Esophagus muscularis mucosa (tissue), 4 donors: Measurements from ENCODE around the gene CBLN4. TPM values are rescaled to one million over a fixed set of nuclear protein-coding genes. Genes with fewer than 3 reads are reported as not detected.
A peak's percentile ranks its signal among the peaks of the same experiment; 100 is the strongest.

Source experiments
- DNase-seq: peaks from one replicate; pipeline ENCODE4 v3.0.0-alpha.2; 2017; ENCODE audit errors: extremely low spot score
- H3K27ac ChIP-seq, 4 donors: fragments of 200-600 bp; sonication (generic); replicated peaks in 1 of 4; 1 replicate in 3 of 4; 2 replicates in 1 of 4; pipeline ENCODE4 v1.5.1; 2016 to 2019; ENCODE audit warnings: mild to moderate bottlenecking in 1 of 4
- H3K27me3 ChIP-seq, 4 donors: fragments of 200-600 bp; sonication (generic); one replicate each; pipeline versions ENCODE4 v1.5.1 to v1.6.0; 2016 to 2019
- H3K36me3 ChIP-seq, 4 donors: fragments of 200-600 bp; sonication (generic); one replicate each; pipeline ENCODE4 v1.5.1; 2016 to 2019
- H3K4me1 ChIP-seq, 4 donors: fragments of 200-600 bp; sonication (generic); one replicate each; pipeline ENCODE4 v1.5.1; 2016 to 2019
- H3K4me3 ChIP-seq, 4 donors: fragments of 200-600 bp; sonication (generic); 1 replicate in 2 of 4; 2 replicates in 2 of 4; pipeline ENCODE4 v1.5.1; 2016 to 2019; ENCODE audit warnings: mild to moderate bottlenecking in 4 of 4, moderate library complexity in 1 of 4
- H3K9me3 ChIP-seq, 4 donors: fragments of 200-600 bp; sonication (generic); 1 replicate in 3 of 4; 2 replicates in 1 of 4; pipeline ENCODE4 v1.5.1; 2016 to 2019
- EP300 ChIP-seq: sonication (generic); formaldehyde crosslinking; IDR thresholded peaks from one replicate; pipeline ENCODE4 v1.6.1; 2017; ENCODE audit warnings: antibody characterized with exemption
- POLR2A ChIP-seq: fragments of 450-650 bp; IDR thresholded peaks from one replicate; pipeline ENCODE4 v1.6.1; 2017; ENCODE audit warnings: antibody characterized with exemption, moderate library complexity, mild to moderate bottlenecking, low read depth
- POLR2AphosphoS5 ChIP-seq, 2 donors: sonication (generic); formaldehyde crosslinking; IDR thresholded peaks; one replicate each; pipeline ENCODE4 v1.6.1; 2017; ENCODE audit warnings: antibody characterized with exemption in 2 of 2
- WGBS: methylation state at CpG from one replicate; pipeline ENCODE4 v1.1.5; 2018; 5-methylcytosine and 5-hydroxymethylcytosine counted together
- intact Hi-C: fragments of 100-400 bp; cut with DNase I; formaldehyde crosslinking; loops from one replicate; pipeline ENCODE4 v1.15.1; 2023
- total RNA-seq, 4 donors: library from RNA; depleted of rRNA; stranded (reverse); fragments of >200 nt; gene quantifications; one replicate each; pipeline versions ENCODE4 v1.1.0 to v1.2.1, GENCODE V29; 2016
- TF ChIP-seq, protein P1 (sequence below), 3 experiments: fragments of 200-600 bp in 2 of 3; fragments of 450-650 bp in 1 of 3; sonication (generic) in 2 of 3; IDR thresholded peaks; one replicate each; pipeline ENCODE4 v1.5.1; 2017 to 2019; ENCODE audit warnings: antibody characterized with exemption in 3 of 3, mild to moderate bottlenecking in 2 of 3, moderate library complexity in 1 of 3

The CBLN4 gene
- total RNA-seq, 4 donors from 2014 or later, result 0.11 TPM; not detected in 3

DNA sequence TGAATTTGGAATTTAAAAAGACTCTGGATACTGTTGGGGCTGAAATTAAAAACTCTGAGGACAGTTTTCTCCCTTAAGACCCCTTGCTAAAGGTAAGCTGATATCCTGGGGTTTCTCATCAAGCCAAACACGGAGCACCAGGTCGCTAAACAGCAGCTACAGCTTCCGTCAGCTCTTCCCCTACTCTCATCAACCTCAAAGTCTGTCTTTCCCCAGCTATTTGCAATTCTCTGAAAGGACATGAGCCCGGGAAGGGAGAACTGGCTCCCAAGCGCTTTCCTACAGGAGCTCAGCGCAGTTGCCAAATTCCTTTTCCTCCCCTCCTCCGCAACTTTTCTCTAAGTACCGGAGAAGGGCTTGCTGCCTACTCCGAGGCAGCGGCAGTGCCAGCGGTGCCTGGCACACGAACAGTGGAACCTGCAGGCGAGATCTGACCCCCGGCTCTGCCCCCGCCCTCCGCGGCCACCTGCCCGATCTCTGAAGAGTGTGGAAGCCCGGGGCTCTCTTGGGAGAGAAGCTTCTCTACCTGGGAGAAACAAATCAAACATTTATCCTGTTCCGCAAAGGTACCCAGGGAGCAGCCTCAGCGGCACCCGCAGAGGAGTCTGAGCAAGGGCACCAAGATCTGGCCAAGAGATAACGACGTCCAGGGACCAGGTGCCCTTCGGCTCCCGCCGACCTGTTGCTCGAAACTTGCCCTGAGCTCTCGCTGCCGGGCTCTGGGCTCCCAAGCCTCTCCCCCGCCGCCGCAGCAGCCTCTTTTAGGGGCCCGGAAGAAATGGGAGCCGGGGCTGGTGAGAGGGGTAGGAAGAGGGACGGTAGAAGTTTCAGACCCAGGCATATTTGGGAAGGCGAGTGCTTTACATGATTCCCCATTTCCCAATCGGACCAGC, 2.2 kb downstream of the CBLN4 start:
- H3K27ac ChIP-seq, result no peak overlapping the region
- intact Hi-C loops, result no loop called here
- peaks cover 0 to 79% (median 36%) of the 10 kb centered on the region in 4 donors for H3K27me3 ChIP-seq
- no peaks in the 10 kb centered on the region for H3K9me3 ChIP-seq
- WGBS, result 8% methylated on average over 19 of the region's 38 CpGs
- DNase-seq, result no peak
- no peaks in the 10 kb centered on the region for H3K36me3 ChIP-seq
- TF ChIP-seq, protein P1, sequence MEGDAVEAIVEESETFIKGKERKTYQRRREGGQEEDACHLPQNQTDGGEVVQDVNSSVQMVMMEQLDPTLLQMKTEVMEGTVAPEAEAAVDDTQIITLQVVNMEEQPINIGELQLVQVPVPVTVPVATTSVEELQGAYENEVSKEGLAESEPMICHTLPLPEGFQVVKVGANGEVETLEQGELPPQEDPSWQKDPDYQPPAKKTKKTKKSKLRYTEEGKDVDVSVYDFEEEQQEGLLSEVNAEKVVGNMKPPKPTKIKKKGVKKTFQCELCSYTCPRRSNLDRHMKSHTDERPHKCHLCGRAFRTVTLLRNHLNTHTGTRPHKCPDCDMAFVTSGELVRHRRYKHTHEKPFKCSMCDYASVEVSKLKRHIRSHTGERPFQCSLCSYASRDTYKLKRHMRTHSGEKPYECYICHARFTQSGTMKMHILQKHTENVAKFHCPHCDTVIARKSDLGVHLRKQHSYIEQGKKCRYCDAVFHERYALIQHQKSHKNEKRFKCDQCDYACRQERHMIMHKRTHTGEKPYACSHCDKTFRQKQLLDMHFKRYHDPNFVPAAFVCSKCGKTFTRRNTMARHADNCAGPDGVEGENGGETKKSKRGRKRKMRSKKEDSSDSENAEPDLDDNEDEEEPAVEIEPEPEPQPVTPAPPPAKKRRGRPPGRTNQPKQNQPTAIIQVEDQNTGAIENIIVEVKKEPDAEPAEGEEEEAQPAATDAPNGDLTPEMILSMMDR (IDR thresholded peaks at IDR 0.05), result no peak
- no peak for TF ChIP-seq POLR2A
- TF ChIP-seq POLR2AphosphoS5 (IDR thresholded peaks at IDR 0.05), result no peak
- no peak for TF ChIP-seq EP300
- H3K4me1 ChIP-seq, result peaks cover 9 to 36% (median 31%) of the 10 kb centered on the region in 4 donors
- peak overlapping the region in 1 of 4 donors; percentile 12 for H3K4me3 ChIP-seq

DNA sequence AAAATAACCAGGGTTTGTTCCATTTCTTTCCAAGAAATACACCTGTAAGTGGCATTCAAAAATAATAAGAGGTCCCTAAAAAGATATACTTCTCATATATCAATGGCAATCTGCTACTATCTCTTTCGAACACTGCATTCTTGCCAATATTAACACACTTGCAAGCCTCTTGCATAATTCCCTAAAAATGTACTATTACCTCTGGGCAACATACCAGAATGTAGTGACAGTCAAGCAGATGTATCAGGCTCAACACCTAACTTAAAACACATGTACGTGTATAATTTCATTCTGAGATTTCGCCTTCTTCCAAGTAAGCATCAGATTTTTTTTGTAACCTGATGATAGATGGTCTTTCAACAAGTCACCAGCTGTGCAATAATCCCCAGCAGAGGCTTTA, 3.4 kb downstream of the CBLN4 start:
- H3K27me3 ChIP-seq, result peaks cover 0 to 66% (median 36%) of the 10 kb centered on the region in 4 donors
- intact Hi-C loops, result no loop called here
- H3K36me3 ChIP-seq, result no peaks in the 10 kb centered on the region
- peaks cover 9 to 36% (median 31%) of the 10 kb centered on the region in 4 donors for H3K4me1 ChIP-seq
- no peak overlapping the region for H3K27ac ChIP-seq
- H3K9me3 ChIP-seq, result no peaks in the 10 kb centered on the region
- no peak overlapping the region for H3K4me3 ChIP-seq
- 57% methylated on average over 3 of the region's 3 CpGs for WGBS
- TF ChIP-seq EP300 (no peak), POLR2A (no peak), POLR2AphosphoS5 (IDR thresholded peaks at IDR 0.05) (no peak)
- TF ChIP-seq, protein P1 (IDR thresholded peaks at IDR 0.05), result no peak
- no peak for DNase-seq

DNA sequence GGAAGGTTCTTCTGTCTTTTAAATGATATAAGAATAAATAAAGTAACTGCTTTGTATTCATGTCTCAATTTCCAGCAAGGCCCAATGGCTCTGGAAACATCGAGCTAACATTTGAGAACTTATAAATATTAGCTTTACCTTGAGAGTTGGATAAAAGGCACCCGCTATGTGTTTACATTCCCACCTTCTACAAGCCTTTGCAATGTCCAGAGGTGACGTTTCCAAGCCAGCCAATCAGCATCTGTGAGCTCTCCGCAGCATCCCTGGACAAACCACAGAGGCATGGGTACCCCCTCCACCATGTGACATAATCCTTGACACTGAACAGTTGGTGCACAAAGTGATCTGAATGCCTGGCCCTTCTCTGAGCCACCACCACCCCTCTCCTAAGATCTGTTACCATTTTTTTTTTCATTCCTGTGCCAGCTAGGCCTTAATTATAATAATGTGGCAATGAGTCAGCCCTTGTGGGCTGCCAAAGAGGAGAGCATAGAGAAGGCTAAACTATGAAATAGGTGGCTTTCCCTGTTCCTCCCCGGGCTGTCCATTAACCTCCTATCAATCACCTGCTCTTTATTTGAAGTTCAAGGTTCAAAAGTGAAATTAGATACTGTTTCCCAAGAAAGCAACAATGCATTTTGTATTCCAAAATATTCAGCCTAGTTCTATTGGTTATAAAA, 4.1 kb downstream of the CBLN4 start:
- H3K4me1 ChIP-seq, result peaks cover 9 to 36% (median 31%) of the 10 kb centered on the region in 4 donors
- H3K4me3 ChIP-seq, result no peak overlapping the region
- TF ChIP-seq POLR2A (no peak), EP300 (no peak), POLR2AphosphoS5 (IDR thresholded peaks at IDR 0.05) (no peak)
- TF ChIP-seq, protein P1 (IDR thresholded peaks at IDR 0.05), result no peak
- intact Hi-C loops, result no loop called here
- peaks cover 0 to 59% (median 33%) of the 10 kb centered on the region in 4 donors for H3K27me3 ChIP-seq
- no peaks in the 10 kb centered on the region for H3K36me3 ChIP-seq
- WGBS, result 55% methylated on average over 5 of the region's 5 CpGs
- no peak for DNase-seq
- no peaks in the 10 kb centered on the region for H3K9me3 ChIP-seq
- no peak overlapping the region for H3K27ac ChIP-seq

DNA sequence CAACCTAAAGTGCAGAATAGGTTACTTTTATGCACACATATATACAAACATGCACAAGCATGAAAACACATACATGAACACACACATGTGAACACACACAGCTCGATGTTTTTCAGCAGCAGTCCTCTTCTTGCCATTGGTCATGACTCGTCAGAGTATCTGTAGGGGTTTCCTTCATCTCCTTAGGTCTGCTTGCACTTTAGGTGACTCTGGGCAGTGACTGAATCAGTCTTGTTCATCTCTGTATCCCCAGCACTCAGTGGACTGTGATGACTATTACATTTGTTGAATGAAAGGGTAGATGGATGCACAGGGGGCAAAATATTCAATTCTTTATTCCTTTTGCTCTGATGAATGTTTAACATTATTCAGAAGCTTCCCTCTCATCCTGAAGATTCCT, 26.8 kb downstream of the CBLN4 start:
- peak overlapping the region in 1 of 4 donors; percentile 27 for H3K27ac ChIP-seq
- no peak overlapping the region for H3K4me3 ChIP-seq
- H3K4me1 ChIP-seq, result peaks cover 0 to 23% (median 21%) of the 10 kb centered on the region in 4 donors
- H3K9me3 ChIP-seq, result no peaks in the 10 kb centered on the region
- DNase-seq, result no peak
- H3K27me3 ChIP-seq, result no peaks in the 10 kb centered on the region
- no peak for TF ChIP-seq EP300
- TF ChIP-seq POLR2A, result no peak
- TF ChIP-seq, protein P1 (IDR thresholded peaks at IDR 0.05), result no peak
- no peak for TF ChIP-seq POLR2AphosphoS5 (IDR thresholded peaks at IDR 0.05)
- intact Hi-C loops, result no loop called here
- 58% methylated on average over 2 of the region's 2 CpGs for WGBS
- no peaks in the 10 kb centered on the region for H3K36me3 ChIP-seq
